ENCODE results near the gene SUSD3. TPM values are rescaled to one million over a fixed set of nuclear protein-coding genes. Genes with fewer than 3 reads are reported as not detected.

Gene SUSD3
- total RNA-seq, 2 donors from 2014 or later = 1.6 to 11.8 TPM

DNA sequence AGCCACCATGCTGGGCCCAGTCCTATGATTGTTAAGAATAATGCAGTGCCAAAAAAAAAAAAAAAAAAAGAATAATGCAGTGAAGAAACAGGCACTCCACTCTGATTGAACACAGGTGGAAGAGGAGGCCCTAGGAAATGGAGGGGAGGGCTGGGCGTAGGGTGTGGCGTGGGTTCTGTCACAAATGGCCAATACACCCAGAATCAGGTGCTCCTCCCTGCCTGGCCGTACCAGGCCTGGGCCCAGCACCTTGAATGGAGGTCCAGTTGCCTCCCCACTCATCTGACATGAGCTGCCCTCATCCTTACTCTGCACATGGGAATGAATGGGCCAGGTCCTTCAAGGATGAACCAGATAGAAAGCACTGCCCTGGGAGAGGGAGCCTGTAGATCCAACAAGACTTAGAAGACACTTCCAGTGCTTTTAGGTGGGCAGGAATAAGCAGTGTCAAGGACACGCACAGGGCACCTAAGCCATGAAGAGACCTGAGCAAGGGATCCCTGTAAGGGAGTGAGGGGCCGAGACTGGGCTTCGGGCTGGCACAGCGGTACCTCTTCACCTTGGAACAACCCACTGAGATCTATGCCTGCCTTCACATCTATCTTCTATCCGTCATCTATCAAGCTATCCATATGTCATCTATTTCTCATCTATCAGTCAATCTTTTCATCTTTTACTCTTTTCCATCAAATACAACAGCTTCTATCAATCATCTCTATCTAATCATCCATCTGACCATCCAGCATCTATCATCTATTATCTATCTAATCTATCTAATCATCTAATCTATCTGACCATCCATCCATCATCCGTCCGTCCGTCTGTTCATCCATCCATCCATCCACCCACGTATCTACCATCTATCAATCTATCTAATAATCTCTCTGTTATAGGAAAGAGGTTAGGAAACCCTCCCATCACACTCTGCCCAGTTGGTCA lies 59.7 kb downstream of the SUSD3 start:
- no peak for DNase-seq (ENCODE audit: low spot score)
- peaks cover 0 to 32% of the 10 kb centered on the region in 2 donors for H3K4me1 ChIP-seq
- H3K27ac ChIP-seq = no peak overlapping the region
- TF ChIP-seq, protein P1, sequence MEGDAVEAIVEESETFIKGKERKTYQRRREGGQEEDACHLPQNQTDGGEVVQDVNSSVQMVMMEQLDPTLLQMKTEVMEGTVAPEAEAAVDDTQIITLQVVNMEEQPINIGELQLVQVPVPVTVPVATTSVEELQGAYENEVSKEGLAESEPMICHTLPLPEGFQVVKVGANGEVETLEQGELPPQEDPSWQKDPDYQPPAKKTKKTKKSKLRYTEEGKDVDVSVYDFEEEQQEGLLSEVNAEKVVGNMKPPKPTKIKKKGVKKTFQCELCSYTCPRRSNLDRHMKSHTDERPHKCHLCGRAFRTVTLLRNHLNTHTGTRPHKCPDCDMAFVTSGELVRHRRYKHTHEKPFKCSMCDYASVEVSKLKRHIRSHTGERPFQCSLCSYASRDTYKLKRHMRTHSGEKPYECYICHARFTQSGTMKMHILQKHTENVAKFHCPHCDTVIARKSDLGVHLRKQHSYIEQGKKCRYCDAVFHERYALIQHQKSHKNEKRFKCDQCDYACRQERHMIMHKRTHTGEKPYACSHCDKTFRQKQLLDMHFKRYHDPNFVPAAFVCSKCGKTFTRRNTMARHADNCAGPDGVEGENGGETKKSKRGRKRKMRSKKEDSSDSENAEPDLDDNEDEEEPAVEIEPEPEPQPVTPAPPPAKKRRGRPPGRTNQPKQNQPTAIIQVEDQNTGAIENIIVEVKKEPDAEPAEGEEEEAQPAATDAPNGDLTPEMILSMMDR (IDR thresholded peaks at IDR 0.05) = no peak
- H3K4me3 ChIP-seq = no peak overlapping the region
- H3K27me3 ChIP-seq = no peaks in the 10 kb centered on the region
- peaks cover 21% of the 10 kb centered on the region for H3K36me3 ChIP-seq
- no peaks in the 10 kb centered on the region for H3K9me3 ChIP-seq

DNA sequence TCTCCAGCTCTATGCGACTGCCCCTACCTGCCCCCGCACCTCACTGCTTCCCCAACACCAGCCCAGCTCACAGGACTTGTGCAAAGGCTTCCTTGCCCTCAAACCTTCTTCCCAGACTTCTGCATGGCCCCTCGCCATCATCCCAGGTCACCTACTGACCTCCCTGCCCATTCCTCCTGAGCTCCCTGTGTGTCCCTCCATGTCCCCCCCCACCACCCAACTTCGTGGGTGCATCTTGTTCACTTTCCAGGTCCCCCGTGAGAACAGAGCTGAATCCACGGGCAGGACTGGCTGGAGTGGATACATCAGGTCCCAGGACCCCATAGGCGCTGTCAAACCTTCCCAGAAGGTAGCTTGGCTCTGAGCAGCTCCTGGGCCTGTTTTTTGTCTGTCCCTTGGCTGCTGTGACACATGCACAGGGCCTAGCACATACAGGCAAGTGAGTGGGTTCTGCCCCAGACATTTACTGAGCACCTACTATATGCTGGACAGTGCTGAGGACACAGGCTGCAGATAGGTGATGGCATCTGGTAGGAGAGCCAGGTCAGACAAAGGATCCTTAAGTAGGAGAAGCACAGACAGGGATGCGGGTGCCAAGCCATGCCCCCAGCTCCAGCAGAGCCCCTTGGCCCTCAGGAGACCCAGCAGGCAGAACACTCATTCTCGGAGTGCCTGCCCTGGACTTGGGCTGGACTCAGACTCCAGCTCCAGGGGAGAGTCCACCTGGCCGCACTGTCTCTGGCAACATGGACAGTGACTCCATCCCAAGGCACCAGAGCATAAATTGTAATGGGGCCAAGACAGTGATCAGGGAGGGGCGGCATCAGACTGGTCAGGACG lies 60.6 kb downstream of the SUSD3 start:
- no peak for DNase-seq (ENCODE audit: low spot score)
- TF ChIP-seq, protein P1 (IDR thresholded peaks at IDR 0.05) = no peak
- H3K36me3 ChIP-seq = peaks cover 24% of the 10 kb centered on the region

DNA sequence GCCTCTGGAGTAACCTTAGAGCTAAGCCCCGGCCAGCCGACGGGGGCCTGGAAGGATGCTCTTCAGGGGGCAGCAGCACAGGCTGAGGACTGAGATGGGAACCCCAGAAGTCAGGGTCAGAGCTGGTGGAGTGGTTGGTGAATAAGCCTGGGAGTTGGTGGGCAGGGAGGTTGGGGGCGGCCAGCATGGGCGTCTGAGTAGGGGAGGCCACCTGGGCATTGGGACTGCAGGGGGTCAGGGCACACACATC lies 61.1 kb downstream of the SUSD3 start:
- peaks cover 0 to 32% of the 10 kb centered on the region in 2 donors for H3K4me1 ChIP-seq
- no peaks in the 10 kb centered on the region for H3K27me3 ChIP-seq
- no peak for DNase-seq (ENCODE audit: low spot score)
- peak overlapping the region; percentile 61 to 76 for H3K27ac ChIP-seq
- H3K4me3 ChIP-seq = no peak overlapping the region
- peaks cover 30% of the 10 kb centered on the region for H3K36me3 ChIP-seq
- TF ChIP-seq, protein P1 (IDR thresholded peaks at IDR 0.05) = no peak
- no peaks in the 10 kb centered on the region for H3K9me3 ChIP-seq

More for the DNA sequence above, 60.6 kb downstream of the SUSD3 start:
- Histone ChIP-seq H3K4me3 (no peak overlapping the region), H3K27ac (peak overlapping the region; percentile 61 to 76), H3K27me3 (no peaks in the 10 kb centered on the region), H3K9me3 (no peaks in the 10 kb centered on the region), H3K4me1 (peaks cover 0 to 32% of the 10 kb centered on the region in 2 donors)

DNA sequence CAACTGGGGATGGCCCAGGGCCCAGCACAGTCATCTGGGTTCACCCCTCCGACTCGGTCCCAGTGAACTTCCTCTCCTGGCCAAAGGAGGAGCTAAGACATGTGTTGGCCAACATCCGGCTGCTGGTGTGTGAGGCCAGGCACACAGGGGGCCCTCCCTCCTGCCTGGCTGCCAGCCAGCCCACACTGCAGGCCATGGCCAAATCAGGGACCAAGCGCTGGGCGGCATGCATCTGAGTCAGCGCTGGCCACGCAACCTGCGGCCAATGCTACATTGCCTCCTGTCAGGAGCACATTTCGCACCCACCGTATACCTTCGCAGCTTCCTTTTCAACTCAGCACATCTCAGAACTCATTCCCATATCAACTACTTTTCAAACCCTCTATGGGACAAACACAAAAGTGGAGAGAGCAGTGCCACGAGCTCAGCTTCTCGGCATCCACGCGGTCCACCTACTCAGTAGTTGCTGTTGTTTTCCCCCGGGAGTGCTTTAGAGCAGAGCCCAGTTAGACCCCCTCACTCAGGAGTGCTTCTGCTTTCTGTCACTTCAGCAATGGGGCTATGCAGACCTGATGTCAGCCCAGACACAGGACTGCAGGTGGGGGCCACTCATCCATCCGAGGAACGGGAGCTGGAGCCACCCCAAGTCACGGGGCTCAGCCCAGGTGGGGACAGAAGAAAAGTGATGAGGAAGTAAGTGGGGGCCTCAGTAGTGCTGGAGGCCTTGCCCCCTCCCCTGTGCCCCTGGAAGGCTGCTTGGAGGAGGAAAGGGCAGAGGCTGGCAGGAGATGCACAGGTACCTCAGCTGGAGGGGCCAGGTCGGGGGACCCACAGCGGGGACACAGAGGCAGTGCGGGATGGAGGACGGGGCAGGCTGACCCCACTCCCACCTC lies 61.7 kb downstream of the SUSD3 start:
- Histone ChIP-seq H3K4me1 (peaks cover 0 to 32% of the 10 kb centered on the region in 2 donors), H3K36me3 (peaks cover 33% of the 10 kb centered on the region), H3K27me3 (no peaks in the 10 kb centered on the region), H3K4me3 (no peak overlapping the region), H3K27ac (peak overlapping the region; percentile 61 to 82), H3K9me3 (no peaks in the 10 kb centered on the region)
- peak; percentile 95 for DNase-seq (ENCODE audit: low spot score)
- TF ChIP-seq, protein P1 (IDR thresholded peaks at IDR 0.05) = peak; percentile 28 to 48

DNA sequence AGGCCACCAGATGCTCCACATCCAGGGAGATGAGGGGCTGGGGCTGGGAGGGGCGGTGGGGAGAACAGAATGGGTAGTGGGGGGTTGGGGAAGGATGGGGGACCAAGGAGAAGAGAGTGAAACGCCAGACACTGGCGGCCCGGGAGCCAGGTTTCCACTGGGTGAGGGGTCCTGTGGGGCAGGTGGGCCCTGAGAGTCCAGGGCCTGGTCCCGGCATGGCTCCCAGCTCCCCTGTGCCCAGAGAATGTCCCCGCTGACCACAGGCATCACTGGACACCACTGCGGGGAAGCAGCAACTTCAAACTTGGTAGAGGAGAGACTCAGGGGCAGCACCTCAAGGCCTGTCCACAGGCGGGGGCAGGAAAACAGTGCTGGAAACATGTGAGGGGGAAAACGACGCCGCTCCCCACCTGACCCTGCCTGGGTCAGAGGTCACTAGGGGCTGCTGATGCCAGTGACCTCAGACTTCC lies 62.4 kb downstream of the SUSD3 start:
- Histone ChIP-seq H3K4me3 (no peak overlapping the region), H3K9me3 (no peaks in the 10 kb centered on the region), H3K4me1 (peaks cover 0 to 31% of the 10 kb centered on the region in 2 donors), H3K27ac (peak overlapping the region; percentile 61 to 82), H3K36me3 (peaks cover 39% of the 10 kb centered on the region), H3K27me3 (no peaks in the 10 kb centered on the region)
- TF ChIP-seq, protein P1 (IDR thresholded peaks at IDR 0.05) = no peak
- DNase-seq (ENCODE audit: low spot score) = no peak
